MM.1S (cell line): ENCODE data around the gene NCOA3.

Source experiments
- DNase-seq: peaks from one replicate; pipeline ENCODE4 v3.0.0-alpha.2; 2015
- H2AFZ ChIP-seq: fragments of 300-600 bp; sonication (generic); 2 replicates; pipeline ENCODE4 v1.6.0; 2016; ENCODE audit warnings: antibody characterized with exemption, low read length
- H3F3A ChIP-seq: fragments of 300-600 bp; sonication (generic); 2 replicates; pipeline ENCODE4 v1.6.1; 2016; ENCODE audit warnings: mild to moderate bottlenecking, antibody characterized with exemption, low read length, moderate library complexity, mixed read lengths; ENCODE audit not compliant: insufficient read depth
- H3K27ac ChIP-seq: fragments of 300-600 bp; sonication (generic); 2 replicates; pipeline ENCODE4 v1.5.1; 2016; ENCODE audit warnings: mild to moderate bottlenecking, low read length
- H3K27me3 ChIP-seq: fragments of 300-600 bp; sonication (generic); replicated peaks from 2 replicates; pipeline ENCODE4 v1.6.0; 2016; ENCODE audit warnings: low read length; ENCODE audit not compliant: insufficient read depth
- H3K36me3 ChIP-seq: fragments of 300-600 bp; sonication (generic); replicated peaks from 2 replicates; pipeline ENCODE4 v1.6.1; 2016; ENCODE audit warnings: mild to moderate bottlenecking, low read length, mixed read lengths; ENCODE audit not compliant: insufficient read depth
- H3K4me1 ChIP-seq: fragments of 300-600 bp; sonication (generic); 2 replicates; pipeline ENCODE4 v1.6.1; 2016; ENCODE audit warnings: low read length, mixed read lengths
- H3K4me2 ChIP-seq: fragments of 300-600 bp; sonication (generic); 2 replicates; pipeline ENCODE4 v1.6.0; 2016; ENCODE audit warnings: low read depth, low read length
- H3K4me3 ChIP-seq: fragments of 300-600 bp; sonication (generic); 2 replicates; pipeline ENCODE4 v1.5.1; 2016; ENCODE audit warnings: low read length, mixed read lengths
- H3K79me2 ChIP-seq: fragments of 300-600 bp; sonication (generic); 2 replicates; pipeline ENCODE4 v1.6.1; 2016; ENCODE audit warnings: mixed run types, low read length, mixed read lengths
- H3K9ac ChIP-seq: fragments of 300-600 bp; sonication (generic); 2 replicates; pipeline ENCODE4 v1.6.1; 2016; ENCODE audit warnings: low read length, mixed read lengths
- H3K9me2 ChIP-seq: fragments of 300-600 bp; sonication (generic); replicated peaks from 2 replicates; pipeline ENCODE4 v1.6.1; 2016; ENCODE audit warnings: mild to moderate bottlenecking, low read length, mixed read lengths; ENCODE audit not compliant: insufficient read depth
- H3K9me3 ChIP-seq: fragments of 300-600 bp; sonication (generic); replicated peaks from 2 replicates; pipeline ENCODE4 v1.6.1; 2016; ENCODE audit warnings: mild to moderate bottlenecking, low read length, mixed read lengths; ENCODE audit not compliant: insufficient read depth
- H4K20me1 ChIP-seq: fragments of 300-600 bp; sonication (generic); 2 replicates; pipeline ENCODE4 v1.6.1; 2016; ENCODE audit warnings: mild to moderate bottlenecking, low read length, moderate library complexity, mixed read lengths; ENCODE audit not compliant: insufficient read depth
- CTCF ChIP-seq: fragments of 300-600 bp; sonication (generic); IDR thresholded peaks from 2 replicates; pipeline ENCODE4 v1.5.1; 2016; ENCODE audit warnings: antibody characterized with exemption, low read length, mixed read lengths
- EZH2 ChIP-seq: fragments of 300-600 bp; sonication (generic); optimal IDR thresholded peaks from 2 replicates; pipeline ENCODE3; 2017; ENCODE audit warnings: low read depth, mild to moderate bottlenecking, antibody characterized with exemption, low read length, mixed read lengths
- EZH2phosphoT487 ChIP-seq: fragments of 300-600 bp; sonication (generic); IDR thresholded peaks from 2 replicates; pipeline ENCODE4 v1.6.1; 2018; ENCODE audit warnings: antibody characterized with exemption, low read length

The NCOA3 gene

GRCh38 chr20:47515843-47516242 lies 14.2 kb downstream of the NCOA3 start:
- no peak for TF ChIP-seq CTCF
- no peak for TF ChIP-seq EZH2
- no peak for TF ChIP-seq EZH2phosphoT487
- H3K79me2 ChIP-seq, result peaks cover 99% of the 10 kb centered on the region
- peaks cover 6% of the 10 kb centered on the region for H3K36me3 ChIP-seq
- H3K4me2 ChIP-seq, result no peak overlapping the region
- no peaks in the 10 kb centered on the region for H3K9me3 ChIP-seq
- H3K9me2 ChIP-seq, result no peaks in the 10 kb centered on the region
- H3K4me1 ChIP-seq, result no peaks in the 10 kb centered on the region
- H3K4me3 ChIP-seq, result no peak overlapping the region
- no peaks in the 10 kb centered on the region for H3K27me3 ChIP-seq
- H4K20me1 ChIP-seq, result peaks cover 6% of the 10 kb centered on the region; the same call in 1 of the 2 replicates
- H3F3A ChIP-seq, result peaks cover 3% of the 10 kb centered on the region; the same call in 1 of the 2 replicates
- H2AFZ ChIP-seq, result no peak overlapping the region
- DNase-seq, result no peak
- no peak overlapping the region for H3K27ac ChIP-seq
- H3K9ac ChIP-seq, result no peak overlapping the region

- no peak for DNase-seq
- Histone ChIP-seq H3K9me3 (no peaks in the 10 kb centered on the region), H3K4me3 (no peak overlapping the region), H3K27me3 (no peaks in the 10 kb centered on the region), H3F3A (no peaks in the 10 kb centered on the region), H3K9ac (no peak overlapping the region), H3K27ac (no peak overlapping the region), H3K36me3 (peaks cover 15% of the 10 kb centered on the region), H3K9me2 (no peaks in the 10 kb centered on the region), H3K4me1 (no peaks in the 10 kb centered on the region), H2AFZ (no peak overlapping the region), H3K4me2 (no peak overlapping the region), H4K20me1 (peaks cover 8% of the 10 kb centered on the region; the same call in 1 of the 2 replicates), H3K79me2 (peaks cover 85% of the 10 kb centered on the region)
- TF ChIP-seq EZH2, result no peak
- no peak for TF ChIP-seq CTCF
- TF ChIP-seq EZH2phosphoT487, result no peak
Observed at GRCh38 chr20:47521059-47521808, 19.5 kb downstream of the NCOA3 start.

- Histone ChIP-seq H3K36me3 (peaks cover 13% of the 10 kb centered on the region), H3K9me3 (no peaks in the 10 kb centered on the region), H2AFZ (no peak overlapping the region), H3K9ac (no peak overlapping the region), H3F3A (no peaks in the 10 kb centered on the region), H3K79me2 (peaks cover 82% of the 10 kb centered on the region), H3K9me2 (no peaks in the 10 kb centered on the region), H4K20me1 (peaks cover 17% of the 10 kb centered on the region; the same call in 1 of the 2 replicates), H3K4me1 (no peaks in the 10 kb centered on the region), H3K27ac (no peak overlapping the region), H3K4me2 (no peak overlapping the region), H3K4me3 (no peak overlapping the region), H3K27me3 (no peaks in the 10 kb centered on the region)
- no peak for DNase-seq
- TF ChIP-seq EZH2phosphoT487, result no peak
- TF ChIP-seq CTCF, result no peak
- TF ChIP-seq EZH2, result no peak
Observed at GRCh38 chr20:47524015-47524784, 22.5 kb downstream of the NCOA3 start.
